HG03025 (cell line): ENCODE data around the gene PPP1R10.

ENCODE experiments used
- ATAC-seq: cut with Tn5 transposase; IDR thresholded peaks from one replicate; pipeline ENCODE4 v1.9.1; 2021; ENCODE audit warnings: mild to moderate bottlenecking, moderate library complexity; ENCODE audit not compliant: unreplicated experiment, low FRiP score

Gene PPP1R10

GRCh38 chr6:30625511-30625910 is 8.5 kb upstream of the PPP1R10 start:
- ATAC-seq: no peak

- ATAC-seq: no peak
Measured at GRCh38 chr6:30619561-30619960, 2.5 kb upstream of the PPP1R10 start.

- ATAC-seq: no peak
Measured at GRCh38 chr6:30618270-30618797, 1.3 kb upstream of the PPP1R10 start.

- peak; percentile 80 for ATAC-seq
Measured at GRCh38 chr6:30617565-30618269, 674 bp upstream of the PPP1R10 start, which contains the start of gene MRPS18B. Gene MRPS18B (plus strand): TSS chr6:30617840. CDS start chr6:30617866, 26 bp downstream.

GRCh38 chr6:30615958-30616810 is 859 bp downstream of the PPP1R10 start:
- ATAC-seq: no peak

GRCh38 chr6:30615219-30615957 is 1.7 kb downstream of the PPP1R10 start:
- no peak for ATAC-seq

- ATAC-seq: no peak
Measured at GRCh38 chr6:30614843-30615218, 2.2 kb downstream of the PPP1R10 start.

- ATAC-seq: no peak
Measured at GRCh38 chr6:30614044-30614842, 2.8 kb downstream of the PPP1R10 start.

- no peak for ATAC-seq
Measured at GRCh38 chr6:30613251-30614043, 3.6 kb downstream of the PPP1R10 start.

GRCh38 chr6:30612687-30613248 is 4.3 kb downstream of the PPP1R10 start:
- ATAC-seq: no peak

GRCh38 chr6:30612213-30612612 is 4.8 kb downstream of the PPP1R10 start:
- no peak for ATAC-seq

GRCh38 chr6:30611856-30612194 is 5.2 kb downstream of the PPP1R10 start:
- ATAC-seq: no peak

- ATAC-seq: no peak
Measured at GRCh38 chr6:30611150-30611855, 5.7 kb downstream of the PPP1R10 start.

GRCh38 chr6:30610065-30610464 is 7.0 kb downstream of the PPP1R10 start:
- ATAC-seq: no peak

- no peak for ATAC-seq
Measured at GRCh38 chr6:30603961-30604360, 13.1 kb downstream of the PPP1R10 start.

GRCh38 chr6:30601815-30602641 is 15.0 kb downstream of the PPP1R10 start:
- ATAC-seq: no peak

- ATAC-seq: no peak
Measured at GRCh38 chr6:30601436-30601814, 15.6 kb downstream of the PPP1R10 start.
